Coronary artery (tissue), 2 donors: ENCODE data around the gene GCLC.

ENCODE experiments used
- DNase-seq: peaks from one replicate; pipeline ENCODE4 v3.0.0-alpha.2; 2017; ENCODE audit warnings: low spot score
- H3K27ac ChIP-seq, 2 donors: fragments of 200-600 bp; sonication (generic); one replicate each; pipeline ENCODE4 v1.5.1; 2016 to 2019
- H3K4me3 ChIP-seq: fragments of 200-600 bp; sonication (generic); 2 replicates; pipeline ENCODE4 v1.5.1; 2016; ENCODE audit warnings: mild to moderate bottlenecking, moderate library complexity
- CTCF ChIP-seq: fragments of 200-600 bp; sonication (generic); IDR thresholded peaks from one replicate; pipeline ENCODE4 v1.5.1; 2019; ENCODE audit warnings: antibody characterized with exemption

The GCLC gene

GRCh38 chr6:53544470-53545308, at the start of gene GCLC:
Gene GCLC (minus strand): TSS chr6:53545101. CDS start chr6:53544645, 456 bp downstream.
- TF ChIP-seq CTCF: peak; percentile 46
- Histone ChIP-seq H3K4me3 (peak within 1 kb of the TSS; percentile 89), H3K27ac (peak within 1 kb of the TSS; percentile 96 to 97)
- peak; percentile 97 for DNase-seq

GRCh38 chr6:53594596-53594995, 49.7 kb upstream of the GCLC start:
- TF ChIP-seq CTCF: no peak
- Histone ChIP-seq H3K4me3 (no peak overlapping the region), H3K27ac (no peak overlapping the region)
- no peak for DNase-seq

GRCh38 chr6:53593001-53593488, 48.1 kb upstream of the GCLC start:
- Histone ChIP-seq H3K27ac (no peak overlapping the region), H3K4me3 (no peak overlapping the region)
- DNase-seq: no peak

GRCh38 chr6:53591873-53592272, 47.0 kb upstream of the GCLC start:
- DNase-seq: no peak
- no peak overlapping the region for H3K27ac ChIP-seq
- H3K4me3 ChIP-seq: no peak overlapping the region
- TF ChIP-seq CTCF: no peak

More at GRCh38 chr6:53593001-53593488, 48.1 kb upstream of the GCLC start:
- TF ChIP-seq CTCF: no peak

- TF ChIP-seq CTCF: no peak
- H3K4me3 ChIP-seq: no peak overlapping the region
- no peak overlapping the region for H3K27ac ChIP-seq
- DNase-seq: no peak
These were observed 44.1 kb upstream of the GCLC start for GRCh38 chr6:53588816-53589509.

GRCh38 chr6:53587291-53587690, 42.4 kb upstream of the GCLC start:
- no peak for TF ChIP-seq CTCF
- no peak for DNase-seq
- H3K4me3 ChIP-seq: no peak overlapping the region

More at GRCh38 chr6:53587291-53587690, 42.4 kb upstream of the GCLC start:
- H3K27ac ChIP-seq: no peak overlapping the region
